Measurements from ENCODE around the gene ZXDB. TPM values are rescaled to one million over a fixed set of nuclear protein-coding genes. Genes with fewer than 3 reads are reported as not detected.
"Not testable (repeated sequence)": the region's sequence is repeated elsewhere in the genome, so short reads cannot be mapped to it uniquely, and the experiment has no call there.

The ZXDB gene
- total and polyA plus RNA-seq, 2 of the 4 experiments (the other 2 are of a cell fraction) = 2.6 to 5.2 TPM

GRCh38 chrX:57582948-57583347 lies 8.9 kb upstream of the ZXDB start:
- H3K56ac ChIP-seq (ENCODE audit: extremely low read depth, insufficient read depth, low read length); H3K27ac ChIP-seq (ENCODE audit: insufficient read depth, low read length); H2BK120ac ChIP-seq (ENCODE audit: low read depth, low read length); H3K4ac ChIP-seq (ENCODE audit: low read depth, low read length); POLR2A ChIA-PET (ENCODE audit: unreplicated experiment); H3K18ac ChIP-seq (ENCODE audit: low read depth, low read length); H3K4me1 ChIP-seq (ENCODE audit: control insufficient read depth, insufficient read depth, low read length); H2AFZ ChIP-seq (replicated peaks; ENCODE audit: low read length, poor library complexity); ATAC-seq (ENCODE audit: low read depth); H2BK20ac ChIP-seq (ENCODE audit: low read depth, low read length); dilution Hi-C loops (cut with HindIII; ENCODE audit: low sequenced_read_pairs, unreplicated experiment); H2BK15ac ChIP-seq (ENCODE audit: low read depth, low read length); H4K91ac ChIP-seq (ENCODE audit: insufficient read depth, low read depth, low read length); DNase-seq; BruUV-seq (replicated peaks); H3K4me3 ChIP-seq (ENCODE audit: insufficient read depth, low read depth, low read length); H3K27me3 ChIP-seq (ENCODE audit: control insufficient read depth, insufficient read depth, low read length); H4K20me1 ChIP-seq (ENCODE audit: insufficient read depth, low read length); H3K9me3 ChIP-seq (ENCODE audit: control insufficient read depth, insufficient read depth, low read length); H2AK9ac ChIP-seq (replicated peaks; ENCODE audit: low read depth, low read length, poor library complexity); H3K14ac ChIP-seq (replicated peaks; ENCODE audit: low read depth, low read length); H3K36me3 ChIP-seq (ENCODE audit: control insufficient read depth, insufficient read depth, low read length); H2AK5ac ChIP-seq (ENCODE audit: low read depth, low read length); H3K9ac ChIP-seq (ENCODE audit: low read depth, low read length); H2BK5ac ChIP-seq (ENCODE audit: low read depth, low read length, poor library complexity, severe bottlenecking); H3K4me2 ChIP-seq (ENCODE audit: low read depth, low read length); H4K8ac ChIP-seq (ENCODE audit: low read depth in 2 of 2, low read length in 2 of 2); H3K9me1 ChIP-seq (ENCODE audit: insufficient read depth, low read length); CTCF ChIA-PET; intact Hi-C loops (cut with micrococcal nuclease); H3K23ac ChIP-seq (ENCODE audit: low read depth, low read length); H4K5ac ChIP-seq (ENCODE audit: low read depth, low read length); H3K79me1 ChIP-seq (ENCODE audit: low read depth in 1 of 2, low read length in 2 of 2): not testable (repeated sequence)
- in situ Hi-C loops (cut with MboI; ENCODE audit: low sequenced_read_pairs) = loop anchor here (10.0 kb wide), 1 partner anchor 332 kb away; the partner anchor contains the start of gene ZXDA
- WGBS, 2 experiments (ENCODE audit: extremely low coverage in 2 of 2, insufficient read length in 1 of 2) = 0% methylated on average over 2 of the region's 9 CpGs; no CpG with 5 or more reads in 1 of the 2 experiments
- peak; percentile 19; the same call in 1 of the 2 replicates for TF ChIP-seq CTCF (conservative IDR thresholded peaks at IDR 0.05; ENCODE audit: low read depth, low read length)
